ENCODE data around the gene CHRM2. TPM values are rescaled to one million over a fixed set of nuclear protein-coding genes. Genes with fewer than 3 reads are reported as not detected.

Gene CHRM2
- total RNA-seq, 2 experiments from 2014 or later, result not detected

Small RNA genes within 50 kb of the gene (microRNA-seq; reads per million reads assigned to microRNA genes)
- gene MIR490 (ENCODE audit: borderline microRNAs expressed, borderline replicate concordance), result not detected
